Endothelial cell of umbilical vein (primary cell): Measurements from ENCODE around the gene GRID1.

Experiments
- CTCF ChIP-seq, 2 donors: IDR thresholded peaks; 1 replicate in 1 of 2; 2 replicates in 1 of 2; pipeline ENCODE4 v1.5.1; 2011; ENCODE audit warnings: low read length in 2 of 2, mild to moderate bottlenecking in 2 of 2, moderate library complexity in 2 of 2, control low read depth in 1 of 2, inconsistent platforms in 1 of 2, low read depth in 1 of 2; ENCODE audit not compliant: insufficient read depth in 1 of 2; ENCODE audit errors: extremely low read depth in 1 of 2
- EZH2 ChIP-seq: IDR thresholded peaks from 2 replicates; pipeline ENCODE4 v1.6.1; 2012; ENCODE audit warnings: borderline replicate concordance, low read depth, mild to moderate bottlenecking, moderate library complexity, low read length, inconsistent platforms; ENCODE audit not compliant: severe bottlenecking

GRCh38 chr10:86085686-86086085 lies 280.9 kb downstream of the GRID1 start:
- TF ChIP-seq CTCF (IDR thresholded peaks at IDR 0.05; ENCODE audit: extremely low read depth in 1 of 2, insufficient read depth in 1 of 2, low read depth in 1 of 2, low read length in 2 of 2), result no peak
- no peak for TF ChIP-seq EZH2
